Suppressor macrophage treated with lipopolysaccharide for 4 hours (primary cell): ENCODE measurements around the gene FABP6.
"Not testable (repeated sequence)": the region's sequence is repeated elsewhere in the genome, so short reads cannot be mapped to it uniquely, and the experiment has no call there.

Source experiments
- DNase-seq: peaks from one replicate; pipeline ENCODE4 v3.0.0-alpha.2; 2020

The FABP6 gene

GRCh38 chr5:160227012-160227411 is 2.3 kb upstream of the FABP6 start:
- no peak for DNase-seq

- peak; percentile 90 for DNase-seq
Observed at GRCh38 chr5:160230686-160231527, 1.6 kb downstream of the FABP6 start.

- peak; percentile 29 for DNase-seq
Observed at GRCh38 chr5:160231783-160232342, 2.6 kb downstream of the FABP6 start.

- no peak for DNase-seq
Observed at GRCh38 chr5:160233215-160233614, 3.9 kb downstream of the FABP6 start.

- DNase-seq, result no peak
Observed at GRCh38 chr5:160235731-160236130, 6.4 kb downstream of the FABP6 start.

- DNase-seq, result no peak
Observed at GRCh38 chr5:160237571-160238093, 8.3 kb downstream of the FABP6 start.

- no peak for DNase-seq
Observed at GRCh38 chr5:160240350-160240749, 11.0 kb downstream of the FABP6 start.

GRCh38 chr5:160242145-160242544 is 12.8 kb downstream of the FABP6 start:
- no peak for DNase-seq

GRCh38 chr5:160245506-160246086 is 16.3 kb downstream of the FABP6 start:
- DNase-seq, result no peak

GRCh38 chr5:160249570-160249969 is 20.3 kb downstream of the FABP6 start:
- DNase-seq, result not testable (repeated sequence)

- DNase-seq, result no peak
Observed at GRCh38 chr5:160250226-160250625, 20.9 kb downstream of the FABP6 start.

GRCh38 chr5:160250826-160251225 is 21.5 kb downstream of the FABP6 start:
- no peak for DNase-seq

- no peak for DNase-seq
Observed at GRCh38 chr5:160251406-160252155, 22.3 kb downstream of the FABP6 start.

GRCh38 chr5:160252916-160253315 is 23.6 kb downstream of the FABP6 start:
- DNase-seq, result no peak

- no peak for DNase-seq
Observed at GRCh38 chr5:160253441-160253840, 24.1 kb downstream of the FABP6 start.

GRCh38 chr5:160254706-160255105 is 25.4 kb downstream of the FABP6 start:
- no peak for DNase-seq

- DNase-seq, result no peak
Observed at GRCh38 chr5:160259341-160259740, 30.0 kb downstream of the FABP6 start.

GRCh38 chr5:160260006-160260775 is 30.9 kb downstream of the FABP6 start:
- DNase-seq, result no peak

- DNase-seq, result peak; percentile 49
Observed at GRCh38 chr5:160260881-160261815, 31.8 kb downstream of the FABP6 start.

- no peak for DNase-seq
Observed at GRCh38 chr5:160262151-160263074, 33.1 kb downstream of the FABP6 start.
